IMR-90 (cell line): ENCODE measurements around the gene XYLT2. TPM values are rescaled to one million over a fixed set of nuclear protein-coding genes. Genes with fewer than 3 reads are reported as not detected.

Experiments used
- ATAC-seq: fragments of 200-7000 bp; cut with Tn5 transposase; 2 replicates; pipeline ENCODE4 v1.9.1; 2020; ENCODE audit warnings: low read depth, mild to moderate bottlenecking, moderate library complexity
- BruUV-seq: library from RNA; stranded (reverse); fragments of 400-500 nt; replicated peaks from 2 replicates; lab custom pipeline; 2021; lab: Mats Ljungman, UMichigan
- CTCF ChIA-PET: fragments of 300-600 bp; formaldehyde crosslinking; extraction: SDS; loops from one replicate; lab custom pipeline; 2021; ENCODE audit warnings: antibody characterized with exemption; lab: Yijun Ruan, JAX
- POLR2A ChIA-PET: fragments of 300-600 bp; sonication (Branson Sonifier 250); formaldehyde crosslinking; loops from one replicate; lab custom pipeline; 2022; ENCODE audit warnings: antibody characterized with exemption; ENCODE audit not compliant: unreplicated experiment; lab: Charles Lee
- DNase-seq: peaks from one replicate; pipeline ENCODE4 v3.0.0; 2013
- H2AFZ ChIP-seq: replicated peaks from 2 replicates; pipeline ENCODE3; 2013; ENCODE audit warnings: low read length, mild to moderate bottlenecking; ENCODE audit not compliant: poor library complexity
- H2AK5ac ChIP-seq: 2 replicates; pipeline ENCODE4 v1.6.1; 2013; ENCODE audit warnings: low read depth, low read length, inconsistent platforms
- H2AK9ac ChIP-seq: replicated peaks from 2 replicates; pipeline ENCODE3; 2013; ENCODE audit warnings: mild to moderate bottlenecking, low read depth, low read length, moderate library complexity; ENCODE audit not compliant: poor library complexity
- H2BK120ac ChIP-seq: 2 replicates; pipeline ENCODE4 v1.6.1; 2013; ENCODE audit warnings: low read depth, low read length, inconsistent platforms
- H2BK15ac ChIP-seq: 3 replicates; pipeline ENCODE4 v1.6.1; 2013; ENCODE audit warnings: low read depth, low read length, inconsistent platforms
- H2BK20ac ChIP-seq: 2 replicates; pipeline ENCODE4 v1.6.1; 2013; ENCODE audit warnings: low read depth, mild to moderate bottlenecking, inconsistent platforms, low read length, moderate library complexity
- H2BK5ac ChIP-seq: 2 replicates; pipeline ENCODE4 v1.6.1; 2013; ENCODE audit warnings: mild to moderate bottlenecking, low read depth, low read length, inconsistent platforms; ENCODE audit not compliant: poor library complexity, severe bottlenecking
- H3K14ac ChIP-seq: replicated peaks from 2 replicates; pipeline ENCODE4 v1.6.1; 2013; ENCODE audit warnings: low read depth, low read length, inconsistent platforms
- H3K18ac ChIP-seq: 2 replicates; pipeline ENCODE4 v1.6.1; 2013; ENCODE audit warnings: low read depth, low read length, control low read depth
- H3K23ac ChIP-seq: 2 replicates; pipeline ENCODE4 v1.6.1; 2013; ENCODE audit warnings: low read depth, low read length, inconsistent platforms
- H3K27ac ChIP-seq: 2 replicates; pipeline ENCODE4 v1.5.1; 2013; ENCODE audit warnings: mild to moderate bottlenecking, control low read depth, low read length; ENCODE audit not compliant: insufficient read depth
- H3K27me3 ChIP-seq: 2 replicates; pipeline ENCODE4 v1.6.1; 2013; ENCODE audit warnings: low read length; ENCODE audit not compliant: control insufficient read depth, insufficient read depth
- H3K36me3 ChIP-seq: 2 replicates; pipeline ENCODE4 v1.6.1; 2013; ENCODE audit warnings: low read length, mixed read lengths; ENCODE audit not compliant: control insufficient read depth, insufficient read depth
- H3K4ac ChIP-seq: 2 replicates; pipeline ENCODE4 v1.6.1; 2013; ENCODE audit warnings: low read depth, low read length, inconsistent platforms
- H3K4me1 ChIP-seq: 2 replicates; pipeline ENCODE4 v1.6.1; 2013; ENCODE audit warnings: low read length, mixed read lengths; ENCODE audit not compliant: control insufficient read depth, insufficient read depth
- H3K4me2 ChIP-seq: 2 replicates; pipeline ENCODE4 v1.6.1; 2013; ENCODE audit warnings: low read depth, mild to moderate bottlenecking, control low read depth, low read length, moderate library complexity
- H3K4me3 ChIP-seq: 2 replicates; pipeline ENCODE4 v1.5.1; 2013; ENCODE audit warnings: low read depth, mild to moderate bottlenecking, control low read depth, low read length, moderate library complexity; ENCODE audit not compliant: insufficient read depth
- H3K56ac ChIP-seq: 2 replicates; pipeline ENCODE4 v1.6.1; 2013; ENCODE audit warnings: low read length, inconsistent platforms; ENCODE audit not compliant: insufficient read depth; ENCODE audit errors: extremely low read depth
- H3K79me1 ChIP-seq, 2 experiments: 2 replicates each; pipeline ENCODE4 v1.6.1; 2013; ENCODE audit warnings: low read length in 2 of 2, inconsistent platforms in 1 of 2, low read depth in 1 of 2
- H3K9ac ChIP-seq: 2 replicates; pipeline ENCODE4 v1.6.1; 2013; ENCODE audit warnings: low read depth, low read length, control low read depth
- H3K9me1 ChIP-seq: 2 replicates; pipeline ENCODE4 v1.6.1; 2013; ENCODE audit warnings: low read length, inconsistent platforms; ENCODE audit not compliant: insufficient read depth
- H3K9me3 ChIP-seq: 2 replicates; pipeline ENCODE4 v1.6.1; 2013; ENCODE audit warnings: low read length; ENCODE audit not compliant: control insufficient read depth, insufficient read depth
- H4K20me1 ChIP-seq: 2 replicates; pipeline ENCODE4 v1.6.1; 2013; ENCODE audit warnings: low read length, inconsistent platforms; ENCODE audit not compliant: insufficient read depth
- H4K5ac ChIP-seq: 2 replicates; pipeline ENCODE4 v1.6.1; 2013; ENCODE audit warnings: mild to moderate bottlenecking, low read depth, low read length, control low read depth
- H4K8ac ChIP-seq, 2 experiments: 2 replicates each; pipeline ENCODE4 v1.6.1; 2013; ENCODE audit warnings: low read depth in 2 of 2, low read length in 2 of 2, control low read depth in 1 of 2, inconsistent platforms in 1 of 2
- H4K91ac ChIP-seq: 2 replicates; pipeline ENCODE4 v1.6.1; 2013; ENCODE audit warnings: low read depth, low read length, inconsistent platforms; ENCODE audit not compliant: insufficient read depth
- CEBPB ChIP-seq: IDR thresholded peaks from 2 replicates; pipeline ENCODE4 v1.6.1; 2012; ENCODE audit warnings: low read depth, low read length, improper control_type of control experiment
- CHD1 ChIP-seq: IDR thresholded peaks from 2 replicates; pipeline ENCODE4 v1.6.1; 2012; ENCODE audit warnings: low read depth, low read length, improper control_type of control experiment
- MXI1 ChIP-seq: IDR thresholded peaks from 2 replicates; pipeline ENCODE4 v1.6.1; 2012; ENCODE audit warnings: low read depth, mild to moderate bottlenecking, low read length, moderate library complexity, borderline replicate concordance
- NFE2L2 ChIP-seq: fragments of 150-350 bp; IDR thresholded peaks from 2 replicates; pipeline ENCODE4 v1.6.1; 2016; ENCODE audit warnings: low read depth, mild to moderate bottlenecking, low read length
- RFX5 ChIP-seq: IDR thresholded peaks from 2 replicates; pipeline ENCODE4 v1.8.0; 2012; ENCODE audit warnings: low read depth, mild to moderate bottlenecking, low read length, moderate library complexity
- SMC3 ChIP-seq: fragments of 150-350 bp; IDR thresholded peaks from 2 replicates; pipeline ENCODE4 v1.6.1; 2016; ENCODE audit warnings: low read depth, mild to moderate bottlenecking, antibody characterized with exemption, low read length, moderate library complexity
- WGBS, 2 experiments: methylation state at CpG; one replicate each; pipeline versions ENCODE4 v1.1.5 to v1.1.7; 2013; ENCODE audit warnings: missing lambda C conversion rate in 2 of 2; ENCODE audit not compliant: insufficient read length in 1 of 2; ENCODE audit errors: extremely low coverage in 2 of 2; 5-methylcytosine and 5-hydroxymethylcytosine counted together
- dilution Hi-C: fragments of 300-500 bp; cut with HindIII; formaldehyde crosslinking; loops from one replicate; pipeline ENCODE4 v1.14.3; 2018; ENCODE audit warnings: low sequenced_read_pairs; ENCODE audit not compliant: unreplicated experiment
- in situ Hi-C: fragments of 300-500 bp; cut with MboI; formaldehyde crosslinking; loops from 3 replicates; pipeline ENCODE4 v1.14.3; 2019; ENCODE audit warnings: low sequenced_read_pairs, inconsistent platforms, mixed read lengths
- intact Hi-C: fragments of 100-400 bp; cut with micrococcal nuclease; formaldehyde crosslinking; loops from 2 replicates; pipeline ENCODE4 v1.10.0; 2022
- polyA plus RNA-seq, 3 experiments: library from polyadenylated mRNA; depleted of rRNA; stranded (reverse); fragments of >200 nt; gene quantifications; 2 replicates each; pipeline ENCODE4 v1.2.3, GENCODE V29; 2012; ENCODE audit warnings: low replicate concordance in 1 of 3
- total RNA-seq: library from RNA; depleted of rRNA; stranded (reverse); fragments of >200 nt; gene quantifications from 2 replicates; pipeline ENCODE4 v1.2.3, GENCODE V29; 2012

The XYLT2 gene
- total and polyA plus RNA-seq, 2 of the 4 experiments (the other 2 are of a cell fraction), result 27.7 to 31.9 TPM

DNA sequence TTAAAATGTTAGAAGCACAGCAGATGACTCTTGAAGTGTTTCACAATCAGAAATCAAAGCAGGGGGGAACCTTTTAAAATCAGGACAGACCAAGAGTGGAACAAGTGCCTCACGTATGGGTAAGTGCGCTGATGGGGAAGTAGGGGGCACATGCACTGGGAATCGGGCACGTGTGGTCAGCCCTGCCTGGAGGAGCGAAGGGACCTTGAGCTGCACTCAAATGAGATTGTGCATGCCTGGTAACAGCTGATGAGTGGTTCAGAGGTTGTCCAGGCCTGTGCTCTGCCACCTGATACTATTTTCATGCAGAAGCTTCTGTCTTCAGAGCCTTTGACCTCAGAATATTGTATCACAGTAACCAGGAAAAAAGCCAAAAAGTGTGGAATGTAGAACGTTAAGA is 13.7 kb upstream of the XYLT2 start:
- dilution Hi-C loops, result no loop called here
- H3K23ac ChIP-seq, result no peak overlapping the region
- no peak overlapping the region for H2BK120ac ChIP-seq
- in situ Hi-C loops, result no loop called here
- POLR2A ChIA-PET, result no interaction called here
- peaks cover 4% of the 10 kb centered on the region for H3K9me1 ChIP-seq
- H3K27ac ChIP-seq, result no peak overlapping the region
- H3K79me1 ChIP-seq, result no peaks in the 10 kb centered on the region
- no peak overlapping the region for H2AK9ac ChIP-seq
- no peak overlapping the region for H4K5ac ChIP-seq
- DNase-seq (no peak), ATAC-seq (no peak)
- CTCF ChIA-PET, result interaction anchor here (1.4 kb wide), 1 partner anchor 28 kb away, joined by 4 read pairs; no protein-coding TSS in a partner anchor
- H3K36me3 ChIP-seq, result no peaks in the 10 kb centered on the region
- no peaks in the 10 kb centered on the region for H3K27me3 ChIP-seq
- H4K91ac ChIP-seq, result no peak overlapping the region
- no peak overlapping the region for H3K9ac ChIP-seq
- H2BK5ac ChIP-seq, result no peak overlapping the region
- H3K56ac ChIP-seq, result no peak overlapping the region
- no peak overlapping the region for H3K4me3 ChIP-seq
- WGBS, 2 experiments, result 80% methylated on average over 1 of the region's 6 CpGs; no CpG with 5 or more reads in 1 of the 2 experiments
- intact Hi-C loops, result no loop called here
- no peaks in the 10 kb centered on the region; the same call in 1 of the 2 replicates for H3K4me1 ChIP-seq
- H3K14ac ChIP-seq, result no peak overlapping the region
- TF ChIP-seq RFX5 (peak; percentile 52; the same call in 1 of the 2 replicates), NFE2L2 (no peak), MXI1 (no peak), SMC3 (no peak), CHD1 (no peak), CEBPB (peak; percentile 37)
- no peak overlapping the region for H3K18ac ChIP-seq
- H3K9me3 ChIP-seq, result no peaks in the 10 kb centered on the region
- H2AK5ac ChIP-seq, result no peak overlapping the region
- no peak overlapping the region for H3K4me2 ChIP-seq
- BruUV-seq, result no TSS peak
- no peak overlapping the region for H2BK15ac ChIP-seq
- no peak overlapping the region for H2BK20ac ChIP-seq
- no peak overlapping the region for H4K8ac ChIP-seq
- no peak overlapping the region for H3K4ac ChIP-seq
- no peak overlapping the region for H2AFZ ChIP-seq
- H4K20me1 ChIP-seq, result no peaks in the 10 kb centered on the region
